Duodenal mucosa (tissue), 2 donors: Measurements from ENCODE around the gene DNAJC17.
A peak's percentile ranks its signal among the peaks of the same experiment; 100 is the strongest.

Experiments used
- H3K27ac ChIP-seq: one replicate; pipeline ENCODE4 v1.7.0; 2013; ENCODE audit warnings: low read depth, low read length
- H3K27me3 ChIP-seq, 2 donors: one replicate each; pipeline ENCODE4 v1.7.0; 2013; ENCODE audit warnings: low read length in 2 of 2, control low read depth in 1 of 2; ENCODE audit not compliant: insufficient read depth in 2 of 2, control insufficient read depth in 1 of 2
- H3K36me3 ChIP-seq, 2 donors: one replicate each; pipeline ENCODE4 v1.7.0; 2013; ENCODE audit warnings: low read length in 2 of 2, control low read depth in 1 of 2; ENCODE audit not compliant: insufficient read depth in 2 of 2, control insufficient read depth in 1 of 2
- H3K4me1 ChIP-seq, 2 donors: one replicate each; pipeline ENCODE4 v1.7.0; 2013; ENCODE audit warnings: low read length in 2 of 2, control low read depth in 1 of 2; ENCODE audit not compliant: insufficient read depth in 2 of 2, control insufficient read depth in 1 of 2
- H3K4me3 ChIP-seq, 2 donors: one replicate each; pipeline ENCODE4 v1.7.0; 2013; ENCODE audit warnings: low read length in 2 of 2, low read depth in 1 of 2
- H3K9ac ChIP-seq, 2 donors: one replicate each; pipeline ENCODE4 v1.7.0; 2013; ENCODE audit warnings: low read length in 2 of 2, low read depth in 1 of 2
- H3K9me3 ChIP-seq, 2 donors: one replicate each; pipeline ENCODE4 v1.7.0; 2013; ENCODE audit warnings: low read length in 2 of 2, control low read depth in 1 of 2; ENCODE audit not compliant: control insufficient read depth in 1 of 2

DNAJC17 gene

GRCh38 chr15:40845511-40846284, 38.4 kb upstream of the DNAJC17 start:
- Histone ChIP-seq H3K9ac (peak overlapping the region; percentile 88 to 94), H3K4me1 (peaks cover 16 to 40% of the 10 kb centered on the region in 2 donors), H3K27me3 (no peaks in the 10 kb centered on the region), H3K4me3 (peak overlapping the region; percentile 81 to 85), H3K36me3 (peaks cover 0 to 5% of the 10 kb centered on the region in 2 donors), H3K9me3 (no peaks in the 10 kb centered on the region), H3K27ac (peak overlapping the region; percentile 84)

GRCh38 chr15:40845036-40845435, 37.8 kb upstream of the DNAJC17 start:
- Histone ChIP-seq H3K9ac (peak overlapping the region; percentile 88 to 94), H3K27me3 (no peaks in the 10 kb centered on the region)

DNA sequence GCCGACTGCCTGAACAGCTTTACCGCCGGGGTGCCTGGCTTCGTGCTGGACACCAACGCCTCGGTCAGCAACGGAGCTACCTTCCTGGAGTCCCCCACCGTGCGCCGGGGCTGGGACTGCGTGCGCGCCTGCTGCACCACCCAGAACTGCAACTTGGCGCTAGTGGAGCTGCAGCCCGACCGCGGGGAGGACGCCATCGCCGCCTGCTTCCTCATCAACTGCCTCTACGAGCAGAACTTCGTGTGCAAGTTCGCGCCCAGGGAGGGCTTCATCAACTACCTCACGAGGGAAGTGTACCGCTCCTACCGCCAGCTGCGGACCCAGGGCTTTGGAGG, 37.4 kb upstream of the DNAJC17 start:
- Histone ChIP-seq H3K27ac (peak overlapping the region; percentile 89), H3K27me3 (no peaks in the 10 kb centered on the region), H3K9ac (peak overlapping the region; percentile 88 to 94), H3K9me3 (no peaks in the 10 kb centered on the region), H3K36me3 (peaks cover 0 to 5% of the 10 kb centered on the region in 2 donors), H3K4me3 (peak overlapping the region; percentile 81 to 85), H3K4me1 (peaks cover 10 to 33% of the 10 kb centered on the region in 2 donors)

More at GRCh38 chr15:40845036-40845435, 37.8 kb upstream of the DNAJC17 start:
- H3K9me3 ChIP-seq, result no peaks in the 10 kb centered on the region
- H3K4me1 ChIP-seq, result peaks cover 10 to 33% of the 10 kb centered on the region in 2 donors
- H3K27ac ChIP-seq, result peak overlapping the region; percentile 89
- H3K36me3 ChIP-seq, result peaks cover 0 to 2% of the 10 kb centered on the region in 2 donors
- H3K4me3 ChIP-seq, result peak overlapping the region; percentile 81 to 85

DNA sequence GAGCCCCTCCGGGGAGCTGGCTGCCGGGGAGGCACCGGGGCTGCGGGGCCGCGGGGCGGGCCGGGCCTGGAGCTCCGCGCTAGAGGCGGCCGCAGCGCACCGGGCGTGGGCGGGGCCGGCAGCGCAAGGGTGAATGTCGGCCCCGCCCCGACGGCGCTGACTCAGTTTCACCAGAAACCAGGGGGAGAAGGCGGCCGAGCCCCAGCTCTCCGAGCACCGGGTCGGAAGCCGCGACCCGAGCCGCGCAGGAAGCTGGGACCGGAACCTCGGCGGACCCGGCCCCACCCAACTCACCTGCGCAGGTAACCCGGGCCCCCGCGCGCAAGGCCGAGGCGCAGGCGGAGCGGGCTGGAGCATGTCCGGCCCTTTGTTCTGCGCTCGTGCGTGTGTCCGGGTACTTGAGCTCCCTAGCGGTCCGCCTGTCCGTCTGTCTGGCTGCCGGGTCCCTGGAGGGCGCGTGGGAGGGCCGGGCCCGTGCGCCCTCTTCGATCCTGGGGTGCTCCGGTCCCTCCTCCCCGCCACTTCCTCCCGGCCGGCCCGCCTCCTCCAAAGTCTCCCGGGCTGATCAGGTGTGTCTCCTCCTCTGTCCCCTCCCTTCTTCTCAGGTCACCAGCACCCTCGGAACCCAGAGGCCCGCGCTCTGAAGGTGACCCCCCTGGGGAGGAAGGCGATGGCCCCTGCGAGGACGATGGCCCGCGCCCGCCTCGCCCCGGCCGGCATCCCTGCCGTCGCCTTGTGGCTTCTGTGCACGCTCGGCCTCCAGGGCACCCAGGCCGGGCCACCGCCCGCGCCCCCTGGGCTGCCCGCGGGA, 36.8 kb upstream of the DNAJC17 start, which contains the start of gene SPINT1:
Gene SPINT1, plus strand, starts transcription at position 164 of the 811 bp plus-strand sequence. Its CDS starts 507 bp downstream, at position 671.
- H3K9me3 ChIP-seq, result no peaks in the 10 kb centered on the region
- peaks cover 0 to 5% of the 10 kb centered on the region in 2 donors for H3K36me3 ChIP-seq
- no peaks in the 10 kb centered on the region for H3K27me3 ChIP-seq
- peak within 1 kb of the TSS; percentile 89 for H3K27ac ChIP-seq
- peak within 1 kb of the TSS; percentile 81 to 85 for H3K4me3 ChIP-seq
- peaks cover 10 to 33% of the 10 kb centered on the region in 2 donors for H3K4me1 ChIP-seq
- H3K9ac ChIP-seq, result peak within 1 kb of the TSS; percentile 88 to 94

- no peaks in the 10 kb centered on the region for H3K27me3 ChIP-seq
- no peaks in the 10 kb centered on the region for H3K9me3 ChIP-seq
- peak overlapping the region; percentile 55 to 70 for H3K9ac ChIP-seq
- peaks cover 10 to 29% of the 10 kb centered on the region in 2 donors for H3K4me1 ChIP-seq
- H3K36me3 ChIP-seq, result peaks cover 0 to 5% of the 10 kb centered on the region in 2 donors
- peak overlapping the region; percentile 69 to 81 for H3K4me3 ChIP-seq
- H3K27ac ChIP-seq, result peak overlapping the region; percentile 89
Observed at GRCh38 chr15:40843261-40843884, 36.1 kb upstream of the DNAJC17 start.

DNA sequence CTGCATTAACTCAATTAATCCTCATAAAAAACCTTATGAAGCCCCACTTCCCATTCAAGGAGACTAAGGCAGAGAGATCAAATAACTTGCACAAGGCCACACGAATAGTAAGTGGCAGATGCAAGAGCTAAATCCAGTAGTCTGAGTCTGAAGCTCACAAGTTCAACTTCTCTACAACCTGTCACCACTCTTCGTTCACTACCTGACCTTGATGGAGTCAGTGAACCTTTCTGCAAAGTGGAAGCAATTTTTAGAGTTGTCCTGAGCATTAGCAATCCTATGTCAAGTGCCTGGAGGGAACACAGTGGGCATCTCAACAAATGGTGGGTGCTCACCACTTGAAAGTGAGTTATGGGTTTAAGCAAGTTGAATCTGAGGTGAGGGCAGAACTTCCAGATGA, 34.5 kb upstream of the DNAJC17 start:
- Histone ChIP-seq H3K9ac (no peak overlapping the region), H3K27me3 (no peaks in the 10 kb centered on the region), H3K27ac (no peak overlapping the region), H3K4me3 (no peak overlapping the region), H3K4me1 (peaks cover 4 to 19% of the 10 kb centered on the region in 2 donors), H3K36me3 (peaks cover 0 to 5% of the 10 kb centered on the region in 2 donors), H3K9me3 (no peaks in the 10 kb centered on the region)

DNA sequence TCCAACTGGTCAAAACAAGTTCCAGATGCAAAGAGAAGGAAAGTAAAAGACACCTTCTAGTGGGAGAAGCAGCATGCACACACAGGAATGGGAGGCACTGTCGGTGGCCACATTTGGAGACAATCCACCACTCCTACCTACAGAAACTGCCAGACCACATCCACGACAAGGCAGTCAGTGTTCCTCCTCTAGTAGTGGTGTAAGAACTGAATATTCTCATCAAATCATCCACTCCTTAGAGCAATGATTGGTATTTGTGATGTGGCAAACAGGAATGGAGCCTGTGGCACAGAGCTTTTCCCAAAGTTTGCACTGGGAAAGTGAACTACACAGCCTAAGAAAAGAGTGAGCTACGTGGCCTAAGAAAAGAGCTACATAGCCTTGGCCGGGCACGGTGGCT, 31.5 kb upstream of the DNAJC17 start:
- peaks cover 0 to 7% of the 10 kb centered on the region in 2 donors for H3K4me1 ChIP-seq
- peaks cover 0 to 5% of the 10 kb centered on the region in 2 donors for H3K36me3 ChIP-seq
- no peak overlapping the region for H3K4me3 ChIP-seq
- no peaks in the 10 kb centered on the region for H3K9me3 ChIP-seq
- no peaks in the 10 kb centered on the region for H3K27me3 ChIP-seq
- H3K27ac ChIP-seq, result no peak overlapping the region
- H3K9ac ChIP-seq, result no peak overlapping the region

- H3K27ac ChIP-seq, result no peak overlapping the region
- H3K4me3 ChIP-seq, result no peak overlapping the region
- H3K9ac ChIP-seq, result no peak overlapping the region
Observed at GRCh38 chr15:40836020-40836419, 28.7 kb upstream of the DNAJC17 start.

DNA sequence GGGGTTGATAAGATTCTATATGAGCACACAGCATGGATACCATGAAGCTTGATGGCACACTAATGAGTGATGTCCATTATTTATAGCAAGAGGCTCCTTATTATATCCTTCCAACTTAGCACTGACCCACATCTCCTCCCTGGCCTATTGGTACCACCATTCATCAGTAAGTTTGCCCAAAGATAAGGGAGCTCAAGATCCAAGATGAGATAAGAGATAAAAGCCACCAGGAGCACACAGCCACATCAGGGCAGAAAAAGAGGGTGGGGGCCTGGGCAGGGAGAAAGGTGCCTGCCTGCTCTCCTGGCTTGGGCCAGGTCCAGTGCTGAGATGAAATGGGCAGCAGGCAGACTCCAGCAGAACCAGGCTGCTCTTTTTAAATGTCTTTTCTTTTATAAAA, 25.6 kb upstream of the DNAJC17 start:
- Histone ChIP-seq H3K9ac (no peak overlapping the region), H3K27me3 (no peaks in the 10 kb centered on the region), H3K4me1 (peaks cover 0 to 5% of the 10 kb centered on the region in 2 donors), H3K27ac (no peak overlapping the region), H3K9me3 (no peaks in the 10 kb centered on the region), H3K4me3 (no peak overlapping the region), H3K36me3 (no peaks in the 10 kb centered on the region)

More at GRCh38 chr15:40836020-40836419, 28.7 kb upstream of the DNAJC17 start:
- Histone ChIP-seq H3K9me3 (no peaks in the 10 kb centered on the region), H3K36me3 (peaks cover 0 to 5% of the 10 kb centered on the region in 2 donors), H3K27me3 (no peaks in the 10 kb centered on the region), H3K4me1 (no peaks in the 10 kb centered on the region)
